Brain pericyte (primary cell): ENCODE data around the gene TECPR2.

ENCODE experiments used
- DNase-seq: peaks from one replicate; pipeline ENCODE4 v3.0.0-alpha.2; 2012; ENCODE audit warnings: low read depth, low spot score

Gene TECPR2

GRCh38 chr14:102375119-102375518 is 12.4 kb downstream of the TECPR2 start:
- DNase-seq = no peak

- DNase-seq = no peak
These were observed 15.0 kb downstream of the TECPR2 start for GRCh38 chr14:102377696-102378095.

- no peak for DNase-seq
These were observed 16.1 kb downstream of the TECPR2 start for GRCh38 chr14:102378830-102379229.

GRCh38 chr14:102387086-102387485 is 24.3 kb downstream of the TECPR2 start:
- DNase-seq = no peak

- DNase-seq = no peak
These were observed 26.5 kb downstream of the TECPR2 start for GRCh38 chr14:102389246-102389645.

- DNase-seq = no peak
These were observed 27.5 kb downstream of the TECPR2 start for GRCh38 chr14:102390064-102390855.

GRCh38 chr14:102392506-102392905 is 29.8 kb downstream of the TECPR2 start:
- DNase-seq = no peak

GRCh38 chr14:102394717-102395375 is 32.1 kb downstream of the TECPR2 start:
- DNase-seq = no peak

- DNase-seq = no peak
These were observed 33.8 kb downstream of the TECPR2 start for GRCh38 chr14:102396521-102396920.

GRCh38 chr14:102403028-102403427 is 40.3 kb downstream of the TECPR2 start:
- no peak for DNase-seq

- no peak for DNase-seq
These were observed 44.5 kb downstream of the TECPR2 start for GRCh38 chr14:102407258-102407657.

- no peak for DNase-seq
These were observed 46.0 kb downstream of the TECPR2 start for GRCh38 chr14:102408724-102409123.

- no peak for DNase-seq
These were observed 52.9 kb downstream of the TECPR2 start for GRCh38 chr14:102415671-102416070.

- DNase-seq = no peak
These were observed 54.3 kb downstream of the TECPR2 start for GRCh38 chr14:102417001-102417431.

GRCh38 chr14:102417646-102418045 is 54.9 kb downstream of the TECPR2 start:
- no peak for DNase-seq

GRCh38 chr14:102418169-102418852 is 55.6 kb downstream of the TECPR2 start:
- DNase-seq = no peak

GRCh38 chr14:102418853-102419240 is 56.1 kb downstream of the TECPR2 start:
- DNase-seq = no peak

- no peak for DNase-seq
These were observed 56.5 kb downstream of the TECPR2 start for GRCh38 chr14:102419276-102419675.

GRCh38 chr14:102419716-102420115 is 57.0 kb downstream of the TECPR2 start:
- DNase-seq = no peak

GRCh38 chr14:102421411-102422057 is 58.8 kb downstream of the TECPR2 start:
- DNase-seq = no peak

GRCh38 chr14:102424520-102424919 is 61.8 kb downstream of the TECPR2 start:
- DNase-seq = no peak

GRCh38 chr14:102424923-102425322 is 62.2 kb downstream of the TECPR2 start:
- no peak for DNase-seq
